H1 (cell line): ENCODE results near the gene REXO5. TPM values are rescaled to one million over a fixed set of nuclear protein-coding genes. Genes with fewer than 3 reads are reported as not detected.

Source experiments
- HDAC2 ChIP-seq, 2 experiments: fragments of 300-600 bp in 1 of 2; sonication (generic) in 1 of 2; IDR thresholded peaks; 2 replicates each; pipeline ENCODE4 v1.6.1; 2011 to 2012; ENCODE audit warnings: low read depth in 2 of 2, low read length in 2 of 2, mild to moderate bottlenecking in 2 of 2, moderate library complexity in 2 of 2, borderline replicate concordance in 1 of 2, inconsistent platforms in 1 of 2
- KDM1A ChIP-seq: fragments of 200-600, 300-600 bp; sonication (generic); IDR thresholded peaks from 2 replicates; pipeline ENCODE4 v1.7.1; 2016; ENCODE audit warnings: mild to moderate bottlenecking, low read length, borderline replicate concordance
- polyA plus RNA-seq, 7 experiments: library from polyadenylated mRNA; depleted of rRNA in 3 of 7; stranded (reverse) in 5 of 7; unstranded in 2 of 7; fragments of >200 nt in 5 of 7; fragments of 200-250 nt in 2 of 7; gene quantifications; 1 replicate in 5 of 7; 2 replicates in 1 of 7; 4 replicates in 1 of 7; pipeline versions ENCODE4 v1.2.1 to v1.2.3, GENCODE V29; 2011 to 2013; ENCODE audit warnings: missing spikeins in 2 of 7, mixed read lengths in 2 of 7
- total RNA-seq: library from RNA; stranded (reverse); fragmentation: NEBNext Ultra II Directional; extraction: Animal tissue kit (Norgen Biotek cat#: 25700); gene quantifications from 2 replicates; pipeline ENCODE4 v1.2.1, GENCODE V29; 2021
- TF ChIP-seq, protein P1 (sequence below): fragments of 300-600 bp; sonication (generic); IDR thresholded peaks from 2 replicates; pipeline ENCODE4 v1.7.1; 2012; ENCODE audit warnings: low read length, moderate library complexity, mild to moderate bottlenecking, inconsistent platforms; ENCODE audit not compliant: insufficient replicate concordance

The REXO5 gene
- total and polyA plus RNA-seq, 2 of the 8 experiments (the other 6 are each of a cell fraction or from before 2014, with no cell fraction given) = 2.4 to 8.9 TPM

DNA sequence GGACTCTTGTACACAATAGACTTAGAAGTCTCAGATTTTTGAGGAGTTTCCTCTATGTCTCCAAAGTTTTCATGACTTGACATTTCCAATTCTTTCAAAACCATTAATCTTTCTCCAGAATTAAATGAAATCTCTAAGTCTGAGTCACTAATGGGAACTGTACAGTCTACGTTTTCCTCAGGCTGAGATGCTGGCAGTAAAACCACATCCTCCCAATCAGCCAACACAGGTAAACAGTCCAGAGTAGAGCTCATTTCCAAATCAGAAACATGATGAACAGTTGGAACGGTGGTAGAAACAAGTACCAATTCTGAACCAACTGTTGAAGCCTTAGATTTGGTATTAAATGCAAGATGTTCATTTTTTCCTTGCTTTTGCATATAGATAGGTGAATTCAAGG is 8.0 kb upstream of the REXO5 start (continued):
- TF ChIP-seq, protein P1, sequence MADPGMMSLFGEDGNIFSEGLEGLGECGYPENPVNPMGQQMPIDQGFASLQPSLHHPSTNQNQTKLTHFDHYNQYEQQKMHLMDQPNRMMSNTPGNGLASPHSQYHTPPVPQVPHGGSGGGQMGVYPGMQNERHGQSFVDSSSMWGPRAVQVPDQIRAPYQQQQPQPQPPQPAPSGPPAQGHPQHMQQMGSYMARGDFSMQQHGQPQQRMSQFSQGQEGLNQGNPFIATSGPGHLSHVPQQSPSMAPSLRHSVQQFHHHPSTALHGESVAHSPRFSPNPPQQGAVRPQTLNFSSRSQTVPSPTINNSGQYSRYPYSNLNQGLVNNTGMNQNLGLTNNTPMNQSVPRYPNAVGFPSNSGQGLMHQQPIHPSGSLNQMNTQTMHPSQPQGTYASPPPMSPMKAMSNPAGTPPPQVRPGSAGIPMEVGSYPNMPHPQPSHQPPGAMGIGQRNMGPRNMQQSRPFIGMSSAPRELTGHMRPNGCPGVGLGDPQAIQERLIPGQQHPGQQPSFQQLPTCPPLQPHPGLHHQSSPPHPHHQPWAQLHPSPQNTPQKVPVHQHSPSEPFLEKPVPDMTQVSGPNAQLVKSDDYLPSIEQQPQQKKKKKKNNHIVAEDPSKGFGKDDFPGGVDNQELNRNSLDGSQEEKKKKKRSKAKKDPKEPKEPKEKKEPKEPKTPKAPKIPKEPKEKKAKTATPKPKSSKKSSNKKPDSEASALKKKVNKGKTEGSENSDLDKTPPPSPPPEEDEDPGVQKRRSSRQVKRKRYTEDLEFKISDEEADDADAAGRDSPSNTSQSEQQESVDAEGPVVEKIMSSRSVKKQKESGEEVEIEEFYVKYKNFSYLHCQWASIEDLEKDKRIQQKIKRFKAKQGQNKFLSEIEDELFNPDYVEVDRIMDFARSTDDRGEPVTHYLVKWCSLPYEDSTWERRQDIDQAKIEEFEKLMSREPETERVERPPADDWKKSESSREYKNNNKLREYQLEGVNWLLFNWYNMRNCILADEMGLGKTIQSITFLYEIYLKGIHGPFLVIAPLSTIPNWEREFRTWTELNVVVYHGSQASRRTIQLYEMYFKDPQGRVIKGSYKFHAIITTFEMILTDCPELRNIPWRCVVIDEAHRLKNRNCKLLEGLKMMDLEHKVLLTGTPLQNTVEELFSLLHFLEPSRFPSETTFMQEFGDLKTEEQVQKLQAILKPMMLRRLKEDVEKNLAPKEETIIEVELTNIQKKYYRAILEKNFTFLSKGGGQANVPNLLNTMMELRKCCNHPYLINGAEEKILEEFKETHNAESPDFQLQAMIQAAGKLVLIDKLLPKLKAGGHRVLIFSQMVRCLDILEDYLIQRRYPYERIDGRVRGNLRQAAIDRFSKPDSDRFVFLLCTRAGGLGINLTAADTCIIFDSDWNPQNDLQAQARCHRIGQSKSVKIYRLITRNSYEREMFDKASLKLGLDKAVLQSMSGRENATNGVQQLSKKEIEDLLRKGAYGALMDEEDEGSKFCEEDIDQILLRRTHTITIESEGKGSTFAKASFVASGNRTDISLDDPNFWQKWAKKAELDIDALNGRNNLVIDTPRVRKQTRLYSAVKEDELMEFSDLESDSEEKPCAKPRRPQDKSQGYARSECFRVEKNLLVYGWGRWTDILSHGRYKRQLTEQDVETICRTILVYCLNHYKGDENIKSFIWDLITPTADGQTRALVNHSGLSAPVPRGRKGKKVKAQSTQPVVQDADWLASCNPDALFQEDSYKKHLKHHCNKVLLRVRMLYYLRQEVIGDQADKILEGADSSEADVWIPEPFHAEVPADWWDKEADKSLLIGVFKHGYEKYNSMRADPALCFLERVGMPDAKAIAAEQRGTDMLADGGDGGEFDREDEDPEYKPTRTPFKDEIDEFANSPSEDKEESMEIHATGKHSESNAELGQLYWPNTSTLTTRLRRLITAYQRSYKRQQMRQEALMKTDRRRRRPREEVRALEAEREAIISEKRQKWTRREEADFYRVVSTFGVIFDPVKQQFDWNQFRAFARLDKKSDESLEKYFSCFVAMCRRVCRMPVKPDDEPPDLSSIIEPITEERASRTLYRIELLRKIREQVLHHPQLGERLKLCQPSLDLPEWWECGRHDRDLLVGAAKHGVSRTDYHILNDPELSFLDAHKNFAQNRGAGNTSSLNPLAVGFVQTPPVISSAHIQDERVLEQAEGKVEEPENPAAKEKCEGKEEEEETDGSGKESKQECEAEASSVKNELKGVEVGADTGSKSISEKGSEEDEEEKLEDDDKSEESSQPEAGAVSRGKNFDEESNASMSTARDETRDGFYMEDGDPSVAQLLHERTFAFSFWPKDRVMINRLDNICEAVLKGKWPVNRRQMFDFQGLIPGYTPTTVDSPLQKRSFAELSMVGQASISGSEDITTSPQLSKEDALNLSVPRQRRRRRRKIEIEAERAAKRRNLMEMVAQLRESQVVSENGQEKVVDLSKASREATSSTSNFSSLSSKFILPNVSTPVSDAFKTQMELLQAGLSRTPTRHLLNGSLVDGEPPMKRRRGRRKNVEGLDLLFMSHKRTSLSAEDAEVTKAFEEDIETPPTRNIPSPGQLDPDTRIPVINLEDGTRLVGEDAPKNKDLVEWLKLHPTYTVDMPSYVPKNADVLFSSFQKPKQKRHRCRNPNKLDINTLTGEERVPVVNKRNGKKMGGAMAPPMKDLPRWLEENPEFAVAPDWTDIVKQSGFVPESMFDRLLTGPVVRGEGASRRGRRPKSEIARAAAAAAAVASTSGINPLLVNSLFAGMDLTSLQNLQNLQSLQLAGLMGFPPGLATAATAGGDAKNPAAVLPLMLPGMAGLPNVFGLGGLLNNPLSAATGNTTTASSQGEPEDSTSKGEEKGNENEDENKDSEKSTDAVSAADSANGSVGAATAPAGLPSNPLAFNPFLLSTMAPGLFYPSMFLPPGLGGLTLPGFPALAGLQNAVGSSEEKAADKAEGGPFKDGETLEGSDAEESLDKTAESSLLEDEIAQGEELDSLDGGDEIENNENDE = no peak
- TF ChIP-seq HDAC2 (IDR thresholded peaks at IDR 0.05; ENCODE audit: borderline replicate concordance in 1 of 2, low read depth in 2 of 2, low read length in 2 of 2) (no peak), KDM1A (no peak)
